Activated CD4-positive, alpha-beta T cell treated with anti-CD3 and anti-CD28 coated beads for 4 hours (primary cell): Measurements from ENCODE around the gene KCNIP3.

Source experiments
- DNase-seq, 2 donors: peaks; one replicate each; pipeline ENCODE4 v3.0.0-alpha.2; 2020

KCNIP3 gene

DNA sequence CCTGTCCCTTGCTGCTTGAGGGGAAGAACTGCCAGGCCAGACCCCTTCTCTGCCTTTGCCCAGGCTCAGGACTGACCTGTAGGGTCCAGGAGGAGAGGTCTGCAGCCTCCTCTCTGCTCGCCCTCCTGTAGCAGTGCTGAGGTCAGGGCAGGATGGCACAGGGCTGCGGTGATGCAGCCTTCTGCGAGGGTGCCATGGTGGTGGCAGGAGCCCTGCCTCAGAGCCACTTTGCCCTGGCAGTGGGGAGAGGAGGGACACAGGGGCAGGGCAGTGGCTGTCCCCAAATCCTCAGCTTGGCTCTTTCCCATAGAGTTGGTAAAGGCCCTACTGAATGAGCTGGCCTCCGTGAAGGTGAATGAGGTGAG lies 22.0 kb upstream of the KCNIP3 start:
- DNase-seq, result no peak

DNA sequence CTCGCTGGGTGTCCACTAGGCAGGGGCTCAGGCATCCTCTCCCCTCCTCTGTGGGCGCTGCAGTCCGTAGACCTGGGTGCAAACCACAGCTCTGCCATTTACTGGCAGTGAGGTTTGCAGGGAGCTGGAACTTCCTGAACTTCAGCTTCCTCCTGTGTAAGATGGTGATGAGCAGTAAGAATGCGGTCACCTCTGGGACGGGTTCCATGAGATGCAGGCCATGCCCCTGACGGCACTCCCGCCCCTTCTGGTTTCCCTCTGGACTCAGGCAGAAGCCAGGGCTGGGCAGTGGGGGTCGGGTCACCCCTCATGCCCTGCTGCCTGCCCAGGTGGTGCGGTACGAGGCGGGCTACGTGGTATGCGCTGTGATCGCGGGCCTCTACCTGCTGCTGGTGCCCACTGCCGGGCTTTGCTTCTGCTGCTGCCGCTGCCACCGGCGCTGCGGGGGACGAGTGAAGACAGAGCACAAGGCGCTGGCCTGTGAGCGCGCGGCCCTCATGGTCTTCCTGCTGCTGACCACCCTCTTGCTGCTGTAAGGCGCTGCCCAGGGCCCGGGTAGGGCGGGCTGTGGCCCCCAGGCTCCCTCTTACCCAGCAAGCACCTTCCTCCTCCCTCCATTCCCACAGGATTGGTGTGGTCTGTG lies 21.4 kb upstream of the KCNIP3 start:
- no peak for DNase-seq

DNA sequence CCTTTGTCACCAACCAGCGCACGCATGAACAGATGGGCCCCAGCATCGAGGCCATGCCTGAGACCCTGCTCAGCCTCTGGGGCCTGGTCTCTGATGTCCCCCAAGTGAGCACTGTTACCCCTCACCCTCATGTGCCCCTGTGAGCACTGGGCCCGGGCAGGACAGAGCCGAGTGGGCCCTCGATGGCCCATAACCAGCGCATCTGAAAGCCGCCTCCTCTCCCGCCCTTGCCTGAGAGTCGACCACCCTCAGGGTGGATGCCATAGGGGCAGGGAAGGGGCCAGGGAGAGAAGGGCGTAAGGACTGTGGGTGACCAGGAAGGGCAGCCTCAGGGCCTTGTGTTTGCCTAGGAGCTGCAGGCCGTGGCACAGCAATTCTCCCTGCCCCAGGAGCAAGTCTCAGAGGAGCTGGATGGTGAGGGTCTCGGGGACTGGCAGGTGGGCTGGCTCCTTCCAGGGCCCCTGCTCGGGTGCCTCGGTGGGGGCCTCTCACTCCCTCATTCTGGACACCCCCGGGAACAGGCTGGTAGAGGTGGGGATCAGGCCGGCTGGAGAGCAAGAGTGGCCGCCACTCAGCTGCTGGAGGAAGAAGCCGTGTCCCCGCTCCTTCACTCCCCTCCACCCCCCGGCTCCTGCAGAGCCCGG lies 20.8 kb upstream of the KCNIP3 start:
- DNase-seq, result no peak

DNA sequence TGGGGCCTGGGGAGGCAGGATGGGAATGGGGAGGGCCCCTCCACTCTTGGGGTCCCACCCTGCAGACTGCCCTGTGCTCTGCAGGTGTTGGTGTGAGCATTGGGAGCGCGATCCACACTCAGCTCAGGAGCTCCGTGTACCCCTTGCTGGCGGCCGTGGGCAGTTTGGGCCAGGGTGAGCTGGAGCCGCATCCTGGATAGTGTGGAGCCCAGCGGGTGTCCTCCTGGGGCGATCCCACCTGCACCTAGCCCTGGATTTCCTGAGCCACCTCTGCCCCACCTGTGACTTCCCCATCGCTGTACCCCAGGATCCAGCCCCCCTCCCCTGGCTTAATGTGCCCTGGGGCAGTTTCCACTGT lies 20.3 kb upstream of the KCNIP3 start:
- DNase-seq, result no peak

DNA sequence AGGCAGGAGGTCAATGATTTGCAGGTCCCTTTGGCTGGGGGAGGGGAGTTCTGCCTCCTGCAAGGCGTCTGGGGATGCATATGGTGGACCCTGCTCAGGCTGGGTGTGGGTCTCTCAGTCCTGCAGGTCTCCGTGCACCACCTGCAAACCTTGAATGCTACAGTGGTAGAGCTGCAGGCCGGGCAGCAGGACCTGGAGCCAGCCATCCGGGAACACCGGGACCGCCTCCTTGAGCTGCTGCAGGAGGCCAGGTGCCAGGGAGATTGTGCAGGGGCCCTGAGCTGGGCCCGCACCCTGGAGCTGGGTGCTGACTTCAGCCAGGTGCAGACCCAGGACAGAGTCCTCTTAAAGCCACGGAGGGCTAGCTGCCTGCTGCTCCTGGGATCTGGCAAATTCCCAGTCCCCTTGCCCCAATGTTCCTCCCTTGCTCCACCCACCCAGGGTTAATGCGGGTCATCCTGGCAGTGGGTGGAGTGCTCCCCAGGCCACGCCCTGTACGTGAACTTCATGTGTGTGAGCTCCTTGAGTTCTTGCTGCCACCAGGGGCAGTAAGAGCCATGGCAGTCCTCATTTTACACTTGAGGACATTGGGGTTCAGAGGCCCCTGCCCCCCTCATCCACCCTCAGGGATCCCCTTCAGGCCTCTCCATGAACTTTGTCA lies 19.8 kb upstream of the KCNIP3 start:
- DNase-seq, result no peak

DNA sequence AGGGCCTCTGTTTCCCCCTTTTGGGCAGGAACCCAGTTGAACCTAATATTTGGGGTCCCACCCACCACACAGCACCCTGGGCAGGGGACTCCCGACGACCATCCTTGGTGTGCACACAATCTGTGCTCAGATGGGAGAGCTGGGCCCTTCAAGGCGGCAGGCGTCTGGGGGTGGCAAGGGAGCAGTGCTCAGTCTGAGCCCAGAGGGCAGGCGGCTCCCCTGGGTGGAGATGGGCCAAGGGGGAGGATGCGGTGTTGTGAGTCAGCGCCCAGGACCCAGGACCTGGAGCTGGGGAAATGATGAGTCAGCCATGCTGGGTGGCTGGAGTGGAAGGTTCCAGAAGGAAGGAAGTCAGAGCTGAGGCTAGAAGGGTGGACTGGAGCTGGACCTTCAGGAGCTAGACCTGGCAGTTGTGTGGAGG lies 19.1 kb upstream of the KCNIP3 start:
- DNase-seq, result no peak

DNA sequence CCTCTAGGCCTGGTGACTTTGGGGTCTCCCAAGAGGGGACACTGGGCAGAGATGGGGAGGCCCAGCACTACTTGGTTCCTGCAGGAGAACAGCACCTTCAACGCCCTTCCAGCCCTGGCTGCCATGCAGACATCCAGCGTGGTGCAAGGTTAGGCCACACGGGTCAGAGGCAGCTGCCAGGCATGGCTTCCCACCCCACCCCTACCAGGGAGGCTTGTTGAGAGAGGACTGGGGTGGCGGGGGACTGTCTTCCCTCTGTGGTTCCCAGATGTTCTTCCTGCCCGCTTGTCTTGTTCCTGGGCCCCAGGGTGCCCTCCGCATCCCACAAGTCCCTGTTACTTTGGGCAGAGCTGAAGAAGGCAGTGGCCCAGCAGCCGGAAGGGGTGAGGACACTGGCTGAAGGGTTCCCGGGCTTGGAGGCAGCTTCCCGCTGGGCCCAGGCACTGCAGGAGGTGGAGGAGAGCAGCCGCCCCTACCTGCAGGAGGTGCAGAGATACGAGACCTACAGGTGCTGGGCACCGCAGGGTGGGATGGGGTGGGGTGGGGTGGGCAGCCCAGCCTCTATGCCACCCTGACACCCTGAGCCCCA lies 18.4 kb upstream of the KCNIP3 start:
- DNase-seq, result no peak

DNA sequence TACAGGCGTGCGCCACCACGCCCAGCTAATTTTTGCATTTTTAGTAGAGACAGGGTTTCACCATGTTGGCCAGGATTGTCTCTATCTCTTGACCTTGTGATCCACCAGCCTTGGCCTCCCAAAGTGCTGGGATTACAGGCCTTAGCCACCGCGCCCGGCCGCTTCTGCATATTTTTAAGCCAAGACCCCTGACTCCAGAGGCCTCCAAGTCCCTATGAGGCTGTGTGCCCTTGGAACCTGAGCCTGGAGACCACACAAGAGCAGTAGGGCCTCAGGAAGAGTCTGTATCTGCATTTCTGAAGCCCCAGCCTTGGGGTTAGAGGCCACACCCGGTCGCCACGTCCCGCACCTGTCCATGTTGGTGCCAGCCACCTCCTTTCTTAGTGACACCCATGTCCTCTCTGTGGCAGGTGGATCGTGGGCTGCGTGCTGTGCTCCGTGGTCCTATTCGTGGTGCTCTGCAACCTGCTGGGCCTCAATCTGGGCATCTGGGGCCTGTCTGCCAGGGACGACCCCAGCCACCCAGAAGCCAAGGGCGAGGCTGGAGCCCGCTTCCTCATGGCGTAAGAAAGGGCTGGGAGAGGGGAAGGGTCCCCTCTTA lies 17.6 kb upstream of the KCNIP3 start:
- no peak for DNase-seq

DNA sequence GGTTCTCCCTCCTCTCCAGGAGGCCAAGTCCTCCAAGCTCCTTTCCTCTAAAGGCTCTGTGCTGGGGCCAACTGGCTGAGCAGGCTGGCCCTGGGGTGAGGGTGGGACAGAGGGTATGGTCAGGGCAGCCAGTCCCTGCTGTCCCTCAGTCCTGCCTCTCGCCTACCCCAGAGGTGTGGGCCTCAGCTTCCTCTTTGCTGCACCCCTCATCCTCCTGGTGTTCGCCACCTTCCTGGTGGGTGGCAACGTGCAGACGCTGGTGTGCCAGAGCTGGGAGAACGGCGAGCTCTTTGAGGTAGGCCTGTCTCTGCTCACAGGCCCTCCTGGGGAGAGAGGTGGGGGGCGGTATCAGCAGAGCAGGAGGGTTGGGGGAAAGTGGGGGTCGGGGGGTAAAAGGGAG lies 16.1 kb upstream of the KCNIP3 start:
- no peak for DNase-seq

DNA sequence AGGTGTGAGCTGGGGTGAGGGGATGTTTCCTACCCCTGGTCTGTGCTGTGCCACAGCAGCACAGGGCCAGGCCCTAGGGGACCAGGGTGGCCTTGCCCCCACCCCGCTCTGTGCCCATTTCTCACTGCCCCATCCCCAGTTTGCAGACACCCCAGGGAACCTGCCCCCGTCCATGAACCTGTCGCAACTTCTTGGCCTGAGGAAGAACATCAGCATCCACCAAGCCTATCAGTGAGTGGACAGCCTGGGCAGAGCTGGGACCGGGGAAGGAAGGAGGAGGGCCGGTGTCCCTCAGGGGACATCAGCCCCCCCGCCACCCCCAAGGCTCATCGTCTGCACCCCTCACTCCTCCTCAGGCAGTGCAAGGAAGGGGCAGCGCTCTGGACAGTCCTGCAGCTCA lies 15.4 kb upstream of the KCNIP3 start:
- no peak for DNase-seq

DNA sequence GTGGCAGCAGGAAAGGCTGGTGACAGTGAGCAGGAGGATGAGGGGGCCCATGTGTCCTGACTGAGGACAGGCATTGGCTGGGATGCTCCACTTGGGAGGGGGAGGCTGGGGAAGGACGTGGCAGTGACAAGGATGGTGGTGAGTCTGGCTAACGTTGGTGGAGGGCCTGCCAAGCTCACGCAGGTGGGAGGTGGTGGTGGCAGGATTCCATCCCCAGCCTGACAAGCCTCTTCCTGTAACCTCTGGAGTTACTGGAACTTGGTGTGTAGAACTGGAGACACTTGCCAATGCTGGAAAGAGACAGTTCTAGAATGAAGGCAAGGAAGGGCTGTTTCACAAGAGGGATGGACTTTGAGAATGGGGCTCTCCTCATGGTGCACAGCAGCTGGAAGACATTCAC lies 14.7 kb upstream of the KCNIP3 start:
- no peak for DNase-seq

DNA sequence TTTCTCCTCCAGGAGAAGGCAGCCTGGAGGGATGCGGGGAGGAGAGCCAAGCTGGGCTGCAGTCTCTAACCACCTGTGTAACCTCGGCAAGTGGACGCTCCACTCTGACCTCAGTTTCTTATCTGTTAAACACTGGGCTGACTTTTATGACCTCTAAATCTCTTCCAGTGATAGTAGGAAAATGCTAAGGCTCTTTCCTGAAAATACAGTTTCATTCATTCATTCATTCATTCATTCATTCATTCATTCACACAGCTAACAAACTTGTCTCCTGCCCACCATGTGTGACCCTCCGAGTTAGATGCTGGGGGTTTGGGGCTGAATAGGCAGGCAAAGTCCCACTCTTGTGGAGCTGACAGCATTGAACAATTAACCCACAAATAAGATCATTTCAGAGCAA lies 13.6 kb upstream of the KCNIP3 start:
- no peak for DNase-seq

DNA sequence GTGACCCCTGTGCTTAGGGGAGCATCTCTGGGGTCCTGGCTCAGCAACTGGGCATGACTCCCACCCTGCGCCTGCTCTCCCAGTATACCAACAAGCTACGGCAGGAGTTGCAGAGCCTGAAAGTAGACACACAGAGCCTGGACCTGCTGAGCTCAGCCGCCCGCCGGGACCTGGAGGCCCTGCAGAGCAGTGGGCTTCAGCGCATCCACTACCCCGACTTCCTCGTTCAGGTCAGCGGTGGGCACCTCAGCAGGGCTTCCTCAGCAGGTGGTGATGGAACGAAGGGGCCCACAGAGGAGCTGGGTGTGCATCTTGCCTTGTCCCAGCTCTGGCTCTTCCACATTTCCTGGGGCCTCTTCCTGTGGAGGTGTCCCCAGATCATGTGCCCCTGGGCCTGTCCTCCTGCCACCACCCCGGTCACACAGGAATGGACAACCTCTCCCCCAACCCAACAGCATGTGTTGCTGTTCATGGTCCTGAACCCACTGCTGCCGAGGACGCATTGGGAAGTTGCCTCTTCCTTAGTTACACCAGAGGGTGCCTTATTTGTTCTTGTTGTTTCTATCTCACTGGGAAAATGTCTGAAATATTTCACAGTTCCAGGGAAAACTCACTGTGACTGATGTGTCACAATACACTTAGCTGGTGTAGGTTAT lies 12.1 kb upstream of the KCNIP3 start:
- no peak for DNase-seq

DNA sequence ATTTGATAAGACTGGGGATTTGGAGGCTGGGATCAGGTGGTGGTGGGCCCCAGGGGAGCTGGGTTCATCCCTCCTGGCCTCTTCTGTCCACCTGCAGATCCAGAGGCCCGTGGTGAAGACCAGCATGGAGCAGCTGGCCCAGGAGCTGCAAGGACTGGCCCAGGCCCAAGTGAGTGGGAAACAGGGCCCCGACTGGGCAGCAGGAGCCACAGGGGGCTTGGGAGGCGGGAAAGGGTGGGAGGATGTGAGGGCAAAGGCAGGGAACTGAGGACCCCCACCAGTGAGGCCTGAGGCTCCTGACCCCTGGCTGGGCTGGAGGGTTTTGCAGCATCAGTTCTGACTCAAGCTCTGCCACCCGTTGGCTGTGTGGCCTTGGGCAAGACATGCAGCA lies 11.6 kb upstream of the KCNIP3 start:
- no peak for DNase-seq

DNA sequence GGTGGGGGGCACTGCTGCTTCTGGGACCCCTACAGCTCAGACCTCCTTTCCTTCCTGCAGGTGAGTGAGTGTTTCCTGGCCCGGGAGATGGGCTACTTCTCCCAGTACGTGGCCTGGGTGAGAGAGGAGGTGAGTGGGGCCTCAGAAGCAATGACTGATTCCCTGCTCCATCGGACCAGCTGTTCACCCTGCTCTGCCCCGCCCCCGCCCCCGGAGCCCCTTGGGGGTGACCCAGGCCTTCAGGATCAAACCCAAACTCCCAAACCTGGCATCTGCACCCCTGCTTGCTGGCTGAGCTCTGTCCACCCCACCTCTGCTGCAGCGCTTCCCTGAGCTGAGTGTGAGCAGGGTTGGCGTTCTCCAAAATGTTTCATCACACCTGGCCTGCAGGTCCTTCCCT lies 9.8 kb upstream of the KCNIP3 start:
- DNase-seq, result no peak

DNA sequence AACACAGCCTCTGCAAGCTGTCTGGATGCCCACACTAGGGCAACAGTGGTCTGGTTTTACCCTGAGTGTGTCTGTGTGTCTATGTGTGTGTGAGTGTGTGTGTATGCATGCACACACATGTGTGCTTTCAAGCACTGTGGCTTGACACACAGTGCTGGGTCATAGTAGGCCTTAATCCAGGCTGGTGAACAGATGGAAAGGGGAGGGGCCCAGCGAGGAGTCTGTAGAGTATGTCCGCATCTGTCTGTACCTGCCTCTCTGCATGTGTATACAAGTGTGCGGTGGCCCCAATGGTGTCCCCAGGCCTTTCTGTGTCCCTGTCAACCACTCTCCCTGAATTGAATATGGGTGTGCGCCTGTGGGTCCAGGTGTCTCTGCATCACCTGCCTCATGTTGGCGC lies 9.3 kb upstream of the KCNIP3 start:
- DNase-seq, result no peak

DNA sequence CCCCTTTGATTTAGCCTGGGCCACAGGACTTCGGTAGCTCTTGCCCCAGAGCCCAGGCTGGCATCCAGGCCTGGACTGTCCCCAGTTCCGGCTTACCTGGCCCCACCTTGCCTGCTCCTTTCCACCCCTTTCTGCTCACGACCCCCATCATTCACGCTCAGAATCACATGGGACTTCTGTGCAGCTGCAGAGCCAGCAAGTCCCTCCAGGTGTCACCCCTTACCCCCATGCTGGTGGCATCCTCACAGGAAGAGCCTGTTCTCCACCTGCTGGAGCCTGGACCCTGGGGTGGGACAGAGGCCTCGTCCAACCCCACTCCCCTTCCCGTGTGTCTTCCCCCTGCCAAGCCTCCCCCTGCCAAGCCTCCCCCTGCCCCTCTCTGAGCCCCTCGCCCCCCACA lies 7.9 kb upstream of the KCNIP3 start:
- DNase-seq, result no peak

DNA sequence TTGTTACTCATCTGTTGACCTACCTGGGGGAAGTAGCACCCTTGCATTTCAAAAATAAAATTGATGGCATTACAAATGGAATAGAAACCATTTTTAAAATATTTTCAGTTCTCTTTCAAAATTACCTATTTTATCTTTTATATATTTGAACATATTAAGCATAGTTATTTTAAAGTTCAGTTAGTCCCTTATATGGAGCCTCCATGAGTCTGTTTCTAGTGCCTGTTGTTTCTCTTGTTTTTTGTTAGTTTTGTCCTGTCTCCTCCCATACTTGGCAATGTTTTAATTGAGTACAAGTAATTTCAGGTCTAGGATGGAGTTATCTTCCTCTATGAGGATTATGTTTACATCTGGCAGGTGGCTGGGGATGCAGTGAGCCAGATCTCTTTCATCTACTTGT lies 5.9 kb upstream of the KCNIP3 start:
- DNase-seq, result no peak

DNA sequence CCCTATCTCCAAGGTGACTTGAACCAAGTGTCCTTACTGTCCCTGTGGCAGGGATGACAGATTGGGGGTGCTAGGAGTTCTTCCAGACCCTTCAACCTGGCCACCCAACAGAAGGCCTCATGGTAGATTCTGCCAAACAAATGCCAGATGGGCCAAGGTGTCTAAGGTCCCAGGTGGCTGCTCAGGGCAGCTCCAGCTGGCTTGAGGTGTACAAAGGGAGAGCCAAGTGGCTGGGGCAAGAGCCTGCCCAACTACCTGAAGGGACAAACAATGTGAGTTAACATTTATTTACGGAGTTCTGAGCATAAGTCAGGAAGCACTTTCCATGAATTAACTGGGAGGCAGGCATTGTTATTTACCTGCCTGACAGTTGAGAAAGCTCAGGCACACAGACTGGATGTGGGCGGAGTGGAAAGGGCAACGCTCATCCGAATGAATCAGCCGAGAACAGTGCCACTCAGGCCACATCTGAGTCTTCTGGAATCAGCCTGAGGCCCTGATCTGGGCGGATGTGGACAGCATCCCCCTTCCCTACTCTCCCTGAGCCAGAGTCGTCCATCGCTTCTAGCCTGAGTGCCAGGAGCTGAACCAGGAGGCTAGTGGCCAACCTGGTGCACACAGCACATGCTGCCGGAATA lies 4.4 kb upstream of the KCNIP3 start:
- no peak for DNase-seq

DNA sequence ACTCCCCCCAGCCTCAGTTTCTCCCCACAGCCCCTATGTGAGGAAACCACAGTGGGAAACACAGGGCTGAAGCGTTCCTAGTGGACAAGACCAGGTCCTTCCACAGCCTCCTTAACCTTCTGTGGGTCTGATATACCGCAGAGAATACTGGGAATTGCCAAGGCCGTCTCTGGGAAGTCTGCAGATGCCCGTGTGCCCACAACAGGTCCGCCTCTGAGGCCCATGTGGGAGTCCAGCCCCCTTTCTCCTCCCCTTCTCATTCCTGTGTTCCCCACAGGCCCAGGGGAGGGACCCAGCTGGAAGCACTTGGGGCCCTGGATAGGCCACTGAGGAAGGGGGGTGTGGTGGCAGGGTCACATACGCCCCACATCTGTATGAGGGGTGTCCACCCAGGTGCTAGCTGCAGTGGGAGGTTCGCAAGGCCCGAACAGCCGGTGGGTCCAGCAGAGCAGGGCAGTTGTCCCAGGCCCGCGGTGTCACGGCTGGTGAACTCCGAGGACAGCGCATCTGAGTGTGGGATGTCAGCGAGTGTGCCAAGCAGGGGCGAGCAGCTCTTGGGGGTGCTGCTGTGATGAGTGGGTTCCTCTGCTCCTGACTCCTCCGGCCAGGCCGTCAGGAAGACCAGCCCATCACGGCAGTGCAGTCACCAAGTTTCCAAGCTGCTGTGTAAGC lies 2.4 kb upstream of the KCNIP3 start:
- DNase-seq, result no peak

DNA sequence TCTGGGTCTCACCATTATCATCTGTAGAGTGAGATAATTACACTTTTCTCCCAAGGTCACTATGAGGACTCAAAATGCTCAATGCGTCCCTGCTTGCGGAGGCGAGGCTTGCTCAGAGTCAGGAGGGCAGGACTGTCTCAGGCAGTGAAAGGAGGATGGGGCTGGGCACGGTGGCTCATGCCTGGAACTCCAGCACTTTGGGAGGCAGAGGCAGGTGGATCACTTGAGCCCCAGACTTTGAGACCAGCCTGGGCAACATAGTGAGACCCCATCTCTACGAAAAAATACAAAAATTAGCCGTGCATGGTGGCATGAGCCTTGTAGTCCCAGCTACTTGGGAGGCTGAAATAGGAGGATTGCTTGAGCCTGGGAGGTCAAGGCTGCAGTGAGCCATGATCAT lies 1.8 kb upstream of the KCNIP3 start:
- no peak for DNase-seq

DNA sequence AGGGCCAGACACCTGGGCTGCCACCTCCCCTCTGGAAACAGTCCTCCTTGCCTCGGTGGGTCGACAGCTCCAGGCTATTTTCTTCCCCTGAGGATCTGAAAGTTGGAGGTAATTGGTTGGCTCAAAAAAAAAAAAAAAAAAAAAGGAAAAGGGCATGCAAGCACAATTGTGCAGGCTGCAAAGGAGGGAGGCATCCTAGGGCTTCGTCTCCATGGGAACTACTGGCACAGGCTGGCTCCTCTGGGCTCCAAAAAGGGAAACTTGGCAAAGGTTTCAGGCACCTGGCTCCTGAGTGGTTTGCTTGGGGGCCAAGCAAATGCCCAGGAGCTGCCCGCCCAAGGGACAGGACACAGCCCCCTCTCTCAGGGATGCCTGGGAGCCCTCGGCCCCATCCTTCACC lies 1.1 kb upstream of the KCNIP3 start:
- no peak for DNase-seq
